CD4-positive, alpha-beta T cell treated with Interleukin-21 for 1 hour (primary cell): ENCODE data around the gene UAP1L1.
"Not testable (repeated sequence)": the region's sequence is repeated elsewhere in the genome, so short reads cannot be mapped to it uniquely, and the experiment has no call there.

Experiments
- DNase-seq: peaks from one replicate; pipeline ENCODE4 v3.0.0-alpha.2; 2020

UAP1L1 gene

GRCh38 chr9:137057545-137057944, 19.8 kb upstream of the UAP1L1 start:
- no peak for DNase-seq

- no peak for DNase-seq
Observed at GRCh38 chr9:137058521-137059234, 18.6 kb upstream of the UAP1L1 start.

- no peak for DNase-seq
Observed at GRCh38 chr9:137062384-137062783, 14.9 kb upstream of the UAP1L1 start.

- DNase-seq: not testable (repeated sequence)
Observed at GRCh38 chr9:137062798-137063197, 14.5 kb upstream of the UAP1L1 start.

GRCh38 chr9:137063311-137064026, 13.8 kb upstream of the UAP1L1 start:
- DNase-seq: no peak

GRCh38 chr9:137064027-137064879, 13.1 kb upstream of the UAP1L1 start:
- peak; percentile 58 for DNase-seq

- DNase-seq: no peak
Observed at GRCh38 chr9:137064880-137065164, 12.5 kb upstream of the UAP1L1 start.

- no peak for DNase-seq
Observed at GRCh38 chr9:137065336-137065967, 11.9 kb upstream of the UAP1L1 start.

GRCh38 chr9:137066096-137066861, 11.0 kb upstream of the UAP1L1 start:
- DNase-seq: no peak

- DNase-seq: peak; percentile 92
Observed at GRCh38 chr9:137067860-137068538, 9.3 kb upstream of the UAP1L1 start.

- no peak for DNase-seq
Observed at GRCh38 chr9:137068539-137069507, 8.5 kb upstream of the UAP1L1 start.

GRCh38 chr9:137069508-137070091, 7.7 kb upstream of the UAP1L1 start:
- no peak for DNase-seq

- peak; percentile 88 for DNase-seq
Observed at GRCh38 chr9:137070201-137070905, 7.0 kb upstream of the UAP1L1 start, which contains the start of gene SAPCD2. Gene SAPCD2 (minus strand): TSS chr9:137070557. CDS start chr9:137070460, 97 bp downstream.

- DNase-seq: no peak
Observed at GRCh38 chr9:137070906-137071275, 6.4 kb upstream of the UAP1L1 start.

- no peak for DNase-seq
Observed at GRCh38 chr9:137071282-137071681, 6.0 kb upstream of the UAP1L1 start.

- DNase-seq: no peak
Observed at GRCh38 chr9:137073992-137074399, 3.3 kb upstream of the UAP1L1 start.

GRCh38 chr9:137074657-137075274, 2.6 kb upstream of the UAP1L1 start:
- no peak for DNase-seq

- DNase-seq: no peak
Observed at GRCh38 chr9:137075275-137075775, 2.0 kb upstream of the UAP1L1 start.

GRCh38 chr9:137076636-137077009, 694 bp upstream of the UAP1L1 start:
- DNase-seq: no peak
